Ovary (tissue), 9 donors: Measurements from ENCODE around the gene ZNF552. TPM values are rescaled to one million over a fixed set of nuclear protein-coding genes. Genes with fewer than 3 reads are reported as not detected.

ENCODE experiments used
- DNase-seq, 5 donors: peaks; one replicate each; pipeline ENCODE4 v3.0.0-alpha.2; 2019 to 2020
- H3K27ac ChIP-seq, 2 donors: fragments of 200-600 bp; one replicate each; pipeline versions ENCODE4 v1.5.1 to v1.8.0; 2019 to 2022
- H3K27me3 ChIP-seq: fragments of 200-600 bp; one replicate; pipeline ENCODE4 v1.8.0; 2022
- H3K36me3 ChIP-seq: fragments of 200-600 bp; sonication (generic); one replicate; pipeline ENCODE4 v1.5.1; 2019
- H3K4me1 ChIP-seq: one replicate; pipeline ENCODE4 v1.8.1; 2013; ENCODE audit warnings: mild to moderate bottlenecking, moderate library complexity; ENCODE audit not compliant: insufficient read depth
- H3K4me3 ChIP-seq: fragments of 200-600 bp; sonication (generic); one replicate; pipeline ENCODE4 v1.5.1; 2017
- H3K9me3 ChIP-seq, 2 donors: fragments of 200-600 bp in 1 of 2; sonication (generic) in 1 of 2; one replicate each; pipeline versions ENCODE4 v1.5.1 to v1.8.1; 2013 to 2019; ENCODE audit warnings: mild to moderate bottlenecking in 1 of 2, moderate library complexity in 1 of 2
- CTCF ChIP-seq, 3 donors: fragments of 450-650 bp in 2 of 3; fragments of 200-600 bp in 1 of 3; IDR thresholded peaks; one replicate each; pipeline versions ENCODE4 v1.5.1 to v1.8.0; 2016 to 2022; ENCODE audit warnings: antibody characterized with exemption in 3 of 3, mild to moderate bottlenecking in 1 of 3
- EP300 ChIP-seq: sonication (generic); formaldehyde crosslinking; IDR thresholded peaks from one replicate; pipeline ENCODE4 v1.6.1; 2017; ENCODE audit warnings: antibody characterized with exemption
- POLR2A ChIP-seq: fragments of 450-650 bp; IDR thresholded peaks from one replicate; pipeline ENCODE4 v1.6.1; 2017; ENCODE audit warnings: antibody characterized with exemption, mild to moderate bottlenecking, moderate library complexity
- WGBS, 3 donors: extraction: QIAGEN DNeasy Blood & Tissue Kit in 1 of 3; methylation state at CpG; one replicate each; pipeline versions ENCODE4 v1.1.5 to v1.1.7; 2013 to 2017; 5-methylcytosine and 5-hydroxymethylcytosine counted together
- intact Hi-C, 4 donors: fragments of 100-400 bp; cut with DNase I; formaldehyde crosslinking; loops; one replicate each; pipeline versions ENCODE4 v1.11.0 to v1.15.1; 2022 to 2023
- polyA plus RNA-seq, 2 donors: library from polyadenylated mRNA; stranded (reverse); fragments of 200-250 nt in 1 of 2; fragments of 350-450 nt in 1 of 2; fragmentation: Illumina TruSeq in 1 of 2; extraction: RNeasy Lipid Tissue Mini Kit (QIAGEN cat#74804) in 1 of 2; gene quantifications; one replicate each; pipeline ENCODE4 v1.2.3, GENCODE V29; 2013 to 2014
- total RNA-seq, 7 donors: library from RNA; depleted of rRNA in 2 of 7; stranded (reverse); fragments of >200 nt in 2 of 7; fragmentation: NEBNext Ultra II Directional in 3 of 7; extraction: Animal tissue kit (Norgen Biotek cat#: 25700) in 3 of 7; gene quantifications; one replicate each; pipeline versions ENCODE4 v1.1.0 to v1.2.4, GENCODE V29; 2016 to 2023
- donor health status: DM: no; HTN: no; CAD: no; lungs with moderate emphysema.
- donor health status: DM: no; HTN: no; CAD: no.
- donor health status: Bipolar disorder and iron deficiency.
- donor health status: DM: yes; HTN: yes; CAD: no.
- donor health status: DM: no; HTN: no; CAD: no.
- donor health status: DM: yes; HTN: yes; CAD: no.

ZNF552 gene
- total and polyA plus RNA-seq, 9 donors = 4.9 to 9.9 (median 7.2) TPM

- no peak for DNase-seq
- peaks cover 2% of the 10 kb centered on the region for H3K4me1 ChIP-seq
- no peaks in the 10 kb centered on the region for H3K27me3 ChIP-seq
- H3K4me3 ChIP-seq = no peak overlapping the region
- TF ChIP-seq CTCF (IDR thresholded peaks at IDR 0.05) (no peak), POLR2A (no peak), EP300 (no peak)
- H3K9me3 ChIP-seq = no peaks in the 10 kb centered on the region
- H3K36me3 ChIP-seq = no peaks in the 10 kb centered on the region
- intact Hi-C loops = no loop called here
- 85 to 89% (median 88%) methylated on average over 2 of the region's 2 CpGs for WGBS, 3 donors
- no peak overlapping the region for H3K27ac ChIP-seq
Measured at GRCh38 chr19:57807541-57807940, 7.2 kb downstream of the ZNF552 start.

GRCh38 chr19:57803594-57804325, 11.0 kb downstream of the ZNF552 start:
- Histone ChIP-seq H3K4me3 (peak overlapping the region; percentile 53), H3K36me3 (no peaks in the 10 kb centered on the region), H3K4me1 (peaks cover 3% of the 10 kb centered on the region), H3K27ac (peak overlapping the region in 1 of 2 donors; percentile 19), H3K9me3 (no peaks in the 10 kb centered on the region), H3K27me3 (no peaks in the 10 kb centered on the region)
- DNase-seq = peak in 3 of 5 donors; percentile 25 to 56 (median 52)
- no peak for TF ChIP-seq CTCF (IDR thresholded peaks at IDR 0.05)
- intact Hi-C loops = no loop called here
- 0 to 3% (median 1%) methylated on average over 19 of the region's 19 CpGs for WGBS, 3 donors

GRCh38 chr19:57803265-57803593, 11.5 kb downstream of the ZNF552 start:
- Histone ChIP-seq H3K36me3 (no peaks in the 10 kb centered on the region), H3K9me3 (no peaks in the 10 kb centered on the region), H3K4me1 (peaks cover 3% of the 10 kb centered on the region), H3K27me3 (no peaks in the 10 kb centered on the region), H3K4me3 (peak overlapping the region; percentile 53), H3K27ac (peak overlapping the region in 1 of 2 donors; percentile 19)
- TF ChIP-seq EP300 = no peak
- TF ChIP-seq POLR2A = no peak
- no peak for TF ChIP-seq CTCF (IDR thresholded peaks at IDR 0.05)
- DNase-seq = no peak
- intact Hi-C loops = no loop called here
- 2 to 6% (median 5%) methylated on average over 6 of the region's 6 CpGs for WGBS, 3 donors

DNA sequence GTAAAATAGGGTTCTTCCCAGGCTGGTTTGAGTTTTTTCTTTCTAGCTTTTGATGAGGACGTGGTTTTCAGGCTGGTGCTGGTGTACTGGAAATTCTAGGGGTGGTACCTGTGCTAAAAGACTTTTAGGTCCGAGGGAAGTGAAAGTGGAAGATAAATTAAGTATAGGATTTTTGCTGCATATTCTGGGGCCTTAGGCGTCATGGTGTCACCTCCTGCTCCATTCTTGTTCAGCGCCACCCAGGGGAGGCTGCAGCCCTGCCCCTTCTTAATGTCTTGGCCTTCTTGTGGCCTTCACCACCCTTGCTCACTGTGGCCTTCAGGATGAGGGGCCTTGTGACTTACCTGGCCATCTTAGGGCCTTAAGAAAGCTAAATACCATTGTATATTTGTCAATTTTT, 12.4 kb downstream of the ZNF552 start:
- TF ChIP-seq POLR2A = no peak
- TF ChIP-seq CTCF (IDR thresholded peaks at IDR 0.05) = no peak
- TF ChIP-seq EP300 = no peak
- no peak for DNase-seq
- Histone ChIP-seq H3K9me3 (no peaks in the 10 kb centered on the region), H3K4me1 (peaks cover 3% of the 10 kb centered on the region), H3K27me3 (no peaks in the 10 kb centered on the region), H3K36me3 (no peaks in the 10 kb centered on the region), H3K4me3 (no peak overlapping the region), H3K27ac (no peak overlapping the region)
- WGBS, 3 donors = 91 to 95% (median 93%) methylated on average over 4 of the region's 4 CpGs
- intact Hi-C loops = no loop called here
